NCI-H2196 (cell line): ENCODE results near the gene NXNL2.

Experiments used
- DNase-seq: peaks from one replicate; lab custom pipeline; 2025; ENCODE audit not compliant: unreplicated experiment; lab: John Stamatoyannopoulos, UW

The NXNL2 gene

GRCh38 chr9:88531920-88532698 lies 2.9 kb upstream of the NXNL2 start:
- no peak for DNase-seq

- no peak for DNase-seq
These were observed 975 bp upstream of the NXNL2 start for GRCh38 chr9:88533951-88534455.

GRCh38 chr9:88535226-88536022 lies 446 bp downstream of the NXNL2 start:
- DNase-seq: no peak

- DNase-seq: no peak
These were observed 996 bp downstream of the NXNL2 start for GRCh38 chr9:88536023-88536324.

- DNase-seq: no peak
These were observed 2.2 kb downstream of the NXNL2 start for GRCh38 chr9:88536951-88537760.

GRCh38 chr9:88537761-88538091 lies 2.7 kb downstream of the NXNL2 start:
- no peak for DNase-seq

- no peak for DNase-seq
These were observed 3.5 kb downstream of the NXNL2 start for GRCh38 chr9:88538311-88539085.

GRCh38 chr9:88539246-88539645 lies 4.3 kb downstream of the NXNL2 start:
- no peak for DNase-seq

GRCh38 chr9:88540251-88540763 lies 5.3 kb downstream of the NXNL2 start:
- no peak for DNase-seq

GRCh38 chr9:88544245-88544644 lies 9.3 kb downstream of the NXNL2 start:
- DNase-seq: no peak

- no peak for DNase-seq
These were observed 16.7 kb downstream of the NXNL2 start for GRCh38 chr9:88551546-88552137.

GRCh38 chr9:88553350-88553749 lies 18.4 kb downstream of the NXNL2 start:
- DNase-seq: no peak

- DNase-seq: no peak
These were observed 20.4 kb downstream of the NXNL2 start for GRCh38 chr9:88555268-88555980.

- DNase-seq: no peak
These were observed 24.7 kb downstream of the NXNL2 start for GRCh38 chr9:88559661-88560060.

- DNase-seq: no peak
These were observed 32.9 kb downstream of the NXNL2 start for GRCh38 chr9:88567870-88568269.

GRCh38 chr9:88571419-88571818 lies 36.4 kb downstream of the NXNL2 start:
- DNase-seq: no peak

- no peak for DNase-seq
These were observed 37.7 kb downstream of the NXNL2 start for GRCh38 chr9:88572684-88573083.

GRCh38 chr9:88574953-88575352 lies 40.0 kb downstream of the NXNL2 start:
- DNase-seq: no peak

- DNase-seq: no peak
These were observed 42.5 kb downstream of the NXNL2 start for GRCh38 chr9:88577256-88578120.
